Caco-2 (cell line): ENCODE measurements around the gene CACNA1I. TPM values are rescaled to one million over a fixed set of nuclear protein-coding genes. Genes with fewer than 3 reads are reported as not detected.

Experiments used
- BruUV-seq: library from RNA; stranded (reverse); fragments of 400-500 nt; replicated peaks from 2 replicates; lab custom pipeline; 2021; lab: Mats Ljungman, UMichigan
- CTCF ChIA-PET: fragments of 300-600 bp; sonication (Branson Sonifier 250); formaldehyde crosslinking; loops from one replicate; lab custom pipeline; 2022; ENCODE audit warnings: antibody characterized with exemption; lab: Charles Lee
- POLR2A ChIA-PET: fragments of 300-600 bp; sonication (Branson Sonifier 250); formaldehyde crosslinking; loops from one replicate; lab custom pipeline; 2022; ENCODE audit warnings: antibody characterized with exemption; lab: Charles Lee
- DNase-seq, 2 experiments: peaks; one replicate each; pipeline versions ENCODE4 v3.0.0 to v3.0.0-alpha.2; 2020 to 2022
- H3K27me3 ChIP-seq: replicated peaks from 2 replicates; pipeline ENCODE4 v1.6.0; 2011; ENCODE audit warnings: low read length; ENCODE audit not compliant: control insufficient read depth, insufficient read depth
- H3K36me3 ChIP-seq: 2 replicates; pipeline ENCODE4 v1.5.1; 2011; ENCODE audit warnings: low read length; ENCODE audit not compliant: control insufficient read depth, insufficient read depth
- H3K4me1 ChIP-seq: fragments of 250-450 bp; sonication (Bioruptor Pico); 2 replicates; pipeline ENCODE4 v1.5.1; 2020; ENCODE audit warnings: mild to moderate bottlenecking
- H3K4me3 ChIP-seq: 2 replicates; pipeline ENCODE4 v1.5.1; 2011; ENCODE audit warnings: low read depth, mild to moderate bottlenecking, control low read depth, low read length
- H3K9me3 ChIP-seq: fragments of 250-450 bp; sonication (Bioruptor Pico); 2 replicates; pipeline ENCODE4 v1.5.1; 2020; ENCODE audit warnings: mild to moderate bottlenecking, moderate library complexity
- H3K27ac Mint-ChIP-seq: one replicate; pipeline ENCODE4 v1.8.0; 2022; ENCODE audit warnings: mixed read lengths; ENCODE audit not compliant: unreplicated experiment
- H3K27me3 Mint-ChIP-seq: one replicate; pipeline ENCODE4 v1.8.0; 2022; ENCODE audit warnings: mixed read lengths; ENCODE audit not compliant: insufficient read depth, unreplicated experiment
- H3K36me3 Mint-ChIP-seq: one replicate; pipeline ENCODE4 v1.8.0; 2022; ENCODE audit warnings: mild to moderate bottlenecking, mixed read lengths; ENCODE audit not compliant: insufficient read depth, unreplicated experiment
- H3K4me1 Mint-ChIP-seq: one replicate; pipeline ENCODE4 v1.8.0; 2022; ENCODE audit warnings: low read depth, mixed read lengths; ENCODE audit not compliant: unreplicated experiment
- H3K4me3 Mint-ChIP-seq: one replicate; pipeline ENCODE4 v1.8.0; 2022; ENCODE audit warnings: mild to moderate bottlenecking, moderate library complexity, mixed read lengths; ENCODE audit not compliant: unreplicated experiment
- H3K9me3 Mint-ChIP-seq: one replicate; pipeline ENCODE4 v1.8.0; 2022; ENCODE audit warnings: mixed read lengths; ENCODE audit not compliant: unreplicated experiment
- intact Hi-C: fragments of 100-400 bp; cut with micrococcal nuclease; formaldehyde crosslinking; loops from one replicate; pipeline ENCODE4 v1.10.0; 2022; ENCODE audit not compliant: unreplicated experiment
- total RNA-seq: library from RNA; stranded (reverse); gene quantifications from 2 replicates; pipeline ENCODE4 v1.2.3, GENCODE V29; 2022
- TF ChIP-seq, protein P1 (sequence below), 2 experiments: fragments of 200-600 bp in 1 of 2; IDR thresholded peaks; 1 replicate in 1 of 2; 2 replicates in 1 of 2; pipeline versions ENCODE4 v1.5.1 to v1.8.0; 2011 to 2022; ENCODE audit warnings: antibody characterized with exemption in 1 of 2, control low read depth in 1 of 2, inconsistent platforms in 1 of 2, low read depth in 1 of 2, low read length in 1 of 2, mild to moderate bottlenecking in 1 of 2, moderate library complexity in 1 of 2; ENCODE audit not compliant: insufficient read depth in 1 of 2, severe bottlenecking in 1 of 2, unreplicated experiment in 1 of 2

CACNA1I gene
- total RNA-seq, 1 experiment from 2014 or later = not detected

DNA sequence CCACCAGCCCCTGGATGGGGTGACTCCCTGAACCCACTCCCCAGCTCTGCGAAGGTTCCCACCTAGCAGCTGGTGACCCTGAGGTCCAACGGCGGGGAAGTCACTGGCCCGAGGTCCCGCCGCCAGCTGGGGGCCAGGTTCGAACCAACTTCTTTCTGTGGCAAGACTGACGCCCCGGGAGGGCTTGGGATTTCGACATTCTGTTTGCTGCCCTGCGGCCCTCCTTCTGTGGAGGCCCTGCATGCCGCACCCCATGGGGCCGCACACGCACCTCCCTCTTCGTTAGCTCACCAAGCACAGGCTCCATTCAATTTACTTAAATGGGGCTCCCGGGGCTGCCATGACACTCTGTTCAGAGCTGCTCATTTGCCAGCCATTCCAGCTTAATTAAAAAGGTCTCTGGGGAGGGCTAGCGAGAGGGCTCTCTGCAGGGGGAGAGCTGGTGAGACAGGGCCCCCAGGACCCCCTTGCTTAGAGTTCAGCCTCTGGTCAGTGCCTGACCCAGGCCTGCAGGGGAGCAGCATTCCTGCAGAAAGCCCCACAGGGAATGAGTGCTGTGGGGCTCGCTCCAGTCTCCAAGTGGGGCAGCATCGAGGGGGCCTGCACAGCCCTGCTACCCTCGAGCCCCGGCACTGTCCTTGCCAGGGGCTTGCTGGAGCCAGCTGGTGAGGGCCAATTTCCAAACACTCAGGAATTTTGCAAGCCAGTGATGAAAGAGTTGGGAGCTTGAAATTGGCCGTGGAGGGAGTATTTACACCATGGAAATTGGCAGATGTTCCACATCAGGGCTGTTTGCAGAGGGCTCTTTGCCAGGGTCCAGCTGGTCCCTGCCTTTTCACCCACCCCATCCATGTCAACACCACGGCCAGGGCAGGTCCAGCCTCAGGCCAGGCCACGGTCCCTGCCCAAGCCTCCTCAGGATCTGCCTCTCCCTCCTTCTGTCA lies 80.8 kb downstream of the CACNA1I start:
- no TSS peak for BruUV-seq
- DNase-seq = no peak
- Mint-ChIP-seq H3K9me3 (no peaks in the 10 kb centered on the region), H3K27me3 (peaks cover 5% of the 10 kb centered on the region), H3K4me3 (no peak overlapping the region), H3K4me1 (no peaks in the 10 kb centered on the region), H3K36me3 (no peaks in the 10 kb centered on the region), H3K27ac (no peak overlapping the region)
- Histone ChIP-seq H3K4me1 (no peaks in the 10 kb centered on the region), H3K9me3 (no peaks in the 10 kb centered on the region), H3K36me3 (no peaks in the 10 kb centered on the region), H3K4me3 (no peak overlapping the region), H3K27me3 (no peaks in the 10 kb centered on the region)
- TF ChIP-seq, protein P1, sequence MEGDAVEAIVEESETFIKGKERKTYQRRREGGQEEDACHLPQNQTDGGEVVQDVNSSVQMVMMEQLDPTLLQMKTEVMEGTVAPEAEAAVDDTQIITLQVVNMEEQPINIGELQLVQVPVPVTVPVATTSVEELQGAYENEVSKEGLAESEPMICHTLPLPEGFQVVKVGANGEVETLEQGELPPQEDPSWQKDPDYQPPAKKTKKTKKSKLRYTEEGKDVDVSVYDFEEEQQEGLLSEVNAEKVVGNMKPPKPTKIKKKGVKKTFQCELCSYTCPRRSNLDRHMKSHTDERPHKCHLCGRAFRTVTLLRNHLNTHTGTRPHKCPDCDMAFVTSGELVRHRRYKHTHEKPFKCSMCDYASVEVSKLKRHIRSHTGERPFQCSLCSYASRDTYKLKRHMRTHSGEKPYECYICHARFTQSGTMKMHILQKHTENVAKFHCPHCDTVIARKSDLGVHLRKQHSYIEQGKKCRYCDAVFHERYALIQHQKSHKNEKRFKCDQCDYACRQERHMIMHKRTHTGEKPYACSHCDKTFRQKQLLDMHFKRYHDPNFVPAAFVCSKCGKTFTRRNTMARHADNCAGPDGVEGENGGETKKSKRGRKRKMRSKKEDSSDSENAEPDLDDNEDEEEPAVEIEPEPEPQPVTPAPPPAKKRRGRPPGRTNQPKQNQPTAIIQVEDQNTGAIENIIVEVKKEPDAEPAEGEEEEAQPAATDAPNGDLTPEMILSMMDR (IDR thresholded peaks at IDR 0.05; ENCODE audit: insufficient read depth in 1 of 2, low read depth in 1 of 2, low read length in 1 of 2, severe bottlenecking in 1 of 2, unreplicated experiment in 1 of 2) = no peak
- CTCF ChIA-PET = no interaction called here
- POLR2A ChIA-PET = no interaction called here
- intact Hi-C loops = no loop called here

DNA sequence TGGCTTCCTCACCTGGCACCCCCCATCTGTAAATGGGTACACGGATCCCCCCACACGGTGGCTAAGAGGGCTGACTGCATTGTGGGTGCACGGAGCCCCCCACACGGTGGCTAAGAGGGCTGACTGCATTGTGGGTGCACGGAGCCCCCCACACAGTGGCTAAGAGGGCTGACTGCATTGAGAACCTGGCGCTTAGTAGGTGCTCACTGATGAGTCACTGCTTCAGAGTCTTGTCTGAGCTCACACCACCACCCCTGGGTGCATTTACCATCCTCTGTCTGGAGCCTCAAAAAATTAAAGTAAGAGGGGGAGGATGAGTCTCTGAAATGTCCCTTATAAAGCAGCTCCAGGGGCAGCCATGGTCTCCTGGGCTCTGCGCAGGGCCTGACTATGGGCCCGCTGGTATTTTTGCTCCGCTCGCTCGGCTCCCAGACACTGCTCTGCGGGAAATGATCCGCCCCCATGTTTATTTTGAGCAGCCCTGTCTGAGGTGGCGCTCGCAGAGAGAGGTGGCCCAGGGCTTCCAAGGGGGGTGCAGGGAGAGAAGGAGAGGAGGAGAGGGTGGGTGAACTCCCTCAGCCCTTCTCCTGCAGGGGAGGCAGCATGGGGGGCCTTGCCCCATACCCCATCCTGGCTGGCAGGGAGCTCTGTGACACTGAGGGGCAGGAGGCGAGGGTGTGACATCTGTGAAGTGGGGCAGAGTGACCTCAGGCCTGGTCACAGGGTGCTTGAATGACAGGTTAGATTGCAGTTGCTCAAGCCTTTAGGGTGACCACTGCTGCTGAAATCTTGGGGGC lies 82.6 kb downstream of the CACNA1I start:
- CTCF ChIA-PET = no interaction called here
- DNase-seq = no peak
- BruUV-seq = no TSS peak

GRCh38 chr22:39653787-39654077 lies 83.2 kb downstream of the CACNA1I start:
- intact Hi-C loops = no loop called here

More for the DNA sequence above, 82.6 kb downstream of the CACNA1I start:
- no peaks in the 10 kb centered on the region for H3K36me3 ChIP-seq
- H3K9me3 ChIP-seq = no peaks in the 10 kb centered on the region
- Mint-ChIP-seq H3K36me3 (no peaks in the 10 kb centered on the region), H3K27ac (no peak overlapping the region), H3K4me1 (no peaks in the 10 kb centered on the region), H3K27me3 (peaks cover 7% of the 10 kb centered on the region), H3K9me3 (no peaks in the 10 kb centered on the region), H3K4me3 (no peak overlapping the region)
- POLR2A ChIA-PET = no interaction called here
- TF ChIP-seq, protein P1 (IDR thresholded peaks at IDR 0.05; ENCODE audit: insufficient read depth in 1 of 2, low read depth in 1 of 2, low read length in 1 of 2, severe bottlenecking in 1 of 2, unreplicated experiment in 1 of 2) = no peak
- intact Hi-C loops = no loop called here
- H3K27me3 ChIP-seq = no peaks in the 10 kb centered on the region
- no peaks in the 10 kb centered on the region for H3K4me1 ChIP-seq
- H3K4me3 ChIP-seq = no peak overlapping the region

More at GRCh38 chr22:39653787-39654077, 83.2 kb downstream of the CACNA1I start:
- H3K36me3 Mint-ChIP-seq = no peaks in the 10 kb centered on the region
- Histone ChIP-seq H3K4me3 (no peak overlapping the region), H3K36me3 (no peaks in the 10 kb centered on the region), H3K4me1 (no peaks in the 10 kb centered on the region), H3K9me3 (no peaks in the 10 kb centered on the region), H3K27me3 (no peaks in the 10 kb centered on the region)
- H3K4me3 Mint-ChIP-seq = no peak overlapping the region
- BruUV-seq = no TSS peak
- no peaks in the 10 kb centered on the region for H3K9me3 Mint-ChIP-seq
- TF ChIP-seq, protein P1 (IDR thresholded peaks at IDR 0.05; ENCODE audit: insufficient read depth in 1 of 2, low read depth in 1 of 2, low read length in 1 of 2, severe bottlenecking in 1 of 2, unreplicated experiment in 1 of 2) = no peak
- H3K27ac Mint-ChIP-seq = no peak overlapping the region
- ChIA-PET CTCF (no interaction called here), POLR2A (no interaction called here)
- H3K4me1 Mint-ChIP-seq = no peaks in the 10 kb centered on the region
- no peak for DNase-seq
- peaks cover 10% of the 10 kb centered on the region for H3K27me3 Mint-ChIP-seq
